ENCODE measurements around the gene ITGA1. TPM values are rescaled to one million over a fixed set of nuclear protein-coding genes. Genes with fewer than 3 reads are reported as not detected.

The ITGA1 gene
- total RNA-seq, 6 experiments from 2014 or later = 46.9 to 101 (median 83.9) TPM

DNA sequence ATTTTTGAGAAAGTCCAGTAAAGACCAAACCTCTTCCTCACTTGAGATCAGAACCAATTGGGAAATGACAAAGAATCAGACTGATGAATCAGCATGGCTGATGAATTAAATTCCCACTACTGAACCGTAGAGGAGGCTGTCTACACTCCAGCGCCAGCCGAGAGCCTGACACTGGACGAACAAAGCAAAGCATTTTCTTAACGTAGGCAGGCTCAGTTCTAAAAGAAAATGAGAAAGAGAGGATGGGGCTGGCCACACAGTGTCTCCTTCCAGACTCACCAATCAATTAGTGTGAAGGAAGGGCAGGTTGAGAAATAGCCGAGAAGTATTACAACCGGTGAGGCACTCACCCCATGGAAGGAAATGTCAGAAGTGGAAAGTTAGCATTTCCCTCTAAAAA lies 49.4 kb downstream of the ITGA1 start:
- Mint-ChIP-seq H3K36me3 (ENCODE audit: low read depth) (peaks cover 17% of the 10 kb centered on the region), H3K9me3 (no peaks in the 10 kb centered on the region), H3K4me1 (ENCODE audit: low read depth) (peaks cover 76% of the 10 kb centered on the region), H3K27me3 (ENCODE audit: insufficient read depth) (no peaks in the 10 kb centered on the region), H3K27ac (peak overlapping the region; percentile 84), H3K4me3 (peak overlapping the region; percentile 71)
- TF ChIP-seq, protein P1, sequence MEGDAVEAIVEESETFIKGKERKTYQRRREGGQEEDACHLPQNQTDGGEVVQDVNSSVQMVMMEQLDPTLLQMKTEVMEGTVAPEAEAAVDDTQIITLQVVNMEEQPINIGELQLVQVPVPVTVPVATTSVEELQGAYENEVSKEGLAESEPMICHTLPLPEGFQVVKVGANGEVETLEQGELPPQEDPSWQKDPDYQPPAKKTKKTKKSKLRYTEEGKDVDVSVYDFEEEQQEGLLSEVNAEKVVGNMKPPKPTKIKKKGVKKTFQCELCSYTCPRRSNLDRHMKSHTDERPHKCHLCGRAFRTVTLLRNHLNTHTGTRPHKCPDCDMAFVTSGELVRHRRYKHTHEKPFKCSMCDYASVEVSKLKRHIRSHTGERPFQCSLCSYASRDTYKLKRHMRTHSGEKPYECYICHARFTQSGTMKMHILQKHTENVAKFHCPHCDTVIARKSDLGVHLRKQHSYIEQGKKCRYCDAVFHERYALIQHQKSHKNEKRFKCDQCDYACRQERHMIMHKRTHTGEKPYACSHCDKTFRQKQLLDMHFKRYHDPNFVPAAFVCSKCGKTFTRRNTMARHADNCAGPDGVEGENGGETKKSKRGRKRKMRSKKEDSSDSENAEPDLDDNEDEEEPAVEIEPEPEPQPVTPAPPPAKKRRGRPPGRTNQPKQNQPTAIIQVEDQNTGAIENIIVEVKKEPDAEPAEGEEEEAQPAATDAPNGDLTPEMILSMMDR (IDR thresholded peaks at IDR 0.05) = 0 out of 2 replicates have a peak, but pooled peaks have one; percentile 16
- no peak for DNase-seq

DNA sequence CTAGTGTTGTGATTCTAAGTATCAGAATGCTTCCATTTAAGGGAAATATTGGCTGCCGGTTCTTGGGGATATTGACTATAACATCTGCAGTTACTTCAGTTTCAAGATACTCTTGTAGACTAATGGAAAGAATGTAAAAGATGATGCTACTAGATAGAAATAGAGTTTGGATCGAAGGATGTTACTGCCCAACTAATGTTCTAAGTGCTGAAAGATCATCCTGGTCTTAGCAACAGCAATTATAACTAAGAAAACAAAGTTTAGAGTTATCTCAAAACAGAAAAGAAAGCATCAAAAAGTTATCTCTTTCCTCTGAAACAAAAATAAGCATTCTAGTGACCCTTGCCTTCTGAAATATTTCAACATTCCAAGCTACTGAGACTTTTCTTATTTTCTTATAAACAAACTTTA lies 49.9 kb downstream of the ITGA1 start:
- H3K27me3 Mint-ChIP-seq (ENCODE audit: insufficient read depth) = no peaks in the 10 kb centered on the region
- TF ChIP-seq, protein P1 (IDR thresholded peaks at IDR 0.05) = no peak
- peak overlapping the region; percentile 84 for H3K27ac Mint-ChIP-seq
- DNase-seq = peak; percentile 36
- peaks cover 75% of the 10 kb centered on the region for H3K4me1 Mint-ChIP-seq (ENCODE audit: low read depth)
- no peaks in the 10 kb centered on the region for H3K9me3 Mint-ChIP-seq
- H3K36me3 Mint-ChIP-seq (ENCODE audit: low read depth) = peaks cover 12% of the 10 kb centered on the region
- peak overlapping the region; percentile 71 for H3K4me3 Mint-ChIP-seq

DNA sequence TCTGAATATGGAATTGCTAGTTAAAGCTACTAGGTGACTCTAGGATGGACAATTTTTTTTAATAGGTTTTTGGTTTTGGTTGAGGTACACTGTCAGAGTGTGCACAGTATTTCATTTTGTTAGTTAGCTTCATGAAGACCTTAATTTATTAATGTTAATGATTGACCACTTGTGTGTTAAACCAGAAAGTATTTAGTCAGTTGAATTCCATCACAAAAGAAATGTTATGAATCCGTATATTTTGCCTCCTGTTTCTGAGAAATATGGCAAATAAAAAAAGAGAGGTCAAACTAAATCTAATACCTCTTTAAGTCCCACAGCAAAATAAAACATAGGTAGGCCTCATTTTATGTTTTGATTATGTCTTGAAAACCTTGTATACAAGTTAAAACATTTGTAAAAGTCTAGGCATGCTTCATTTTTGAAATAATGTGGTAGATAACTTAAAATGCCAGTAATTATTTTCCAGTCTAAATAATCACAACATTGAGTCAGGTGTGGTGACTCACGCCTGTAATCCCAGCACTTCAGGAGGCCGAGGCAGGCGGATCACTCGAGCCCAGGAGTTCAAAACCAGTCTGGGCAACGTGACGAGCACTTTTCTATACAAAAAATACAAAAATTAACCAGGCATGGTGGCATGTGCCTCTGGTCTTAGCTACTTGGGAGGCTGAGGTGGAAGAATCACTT lies 50.8 kb downstream of the ITGA1 start:
- H3K27ac Mint-ChIP-seq = peak overlapping the region; percentile 84
- H3K27me3 Mint-ChIP-seq (ENCODE audit: insufficient read depth) = no peaks in the 10 kb centered on the region
- peak; percentile 10 for DNase-seq
- H3K4me3 Mint-ChIP-seq = peak overlapping the region; percentile 71
- no peaks in the 10 kb centered on the region for H3K9me3 Mint-ChIP-seq
- TF ChIP-seq, protein P1 (IDR thresholded peaks at IDR 0.05) = no peak
- H3K4me1 Mint-ChIP-seq (ENCODE audit: low read depth) = peaks cover 78% of the 10 kb centered on the region
- H3K36me3 Mint-ChIP-seq (ENCODE audit: low read depth) = peaks cover 12% of the 10 kb centered on the region

DNA sequence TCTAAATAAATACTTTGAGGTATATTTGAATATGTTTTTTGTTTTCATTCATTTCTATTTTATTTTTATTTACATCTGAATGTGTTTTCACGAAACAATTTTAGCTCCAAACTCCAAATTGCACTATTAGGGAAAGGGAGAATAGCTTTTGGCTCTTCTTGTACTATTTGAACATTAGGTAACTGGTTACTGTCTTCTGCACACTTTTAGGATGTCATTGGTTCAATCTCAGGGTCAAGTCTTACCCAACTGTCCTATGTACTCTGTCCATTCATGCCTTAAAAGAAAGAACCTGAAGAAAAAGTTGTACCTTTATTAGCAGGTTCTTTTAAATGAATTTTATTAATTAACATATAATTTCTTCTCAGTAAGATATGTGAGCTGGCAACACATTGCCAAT lies 51.6 kb downstream of the ITGA1 start:
- Mint-ChIP-seq H3K27ac (0 out of 2 replicates have a peak overlapping the region, but pooled peaks have one; percentile 25), H3K4me1 (ENCODE audit: low read depth) (peaks cover 82% of the 10 kb centered on the region), H3K36me3 (ENCODE audit: low read depth) (peaks cover 12% of the 10 kb centered on the region), H3K27me3 (ENCODE audit: insufficient read depth) (no peaks in the 10 kb centered on the region), H3K4me3 (no peak overlapping the region; the same call in 1 of the 2 replicates), H3K9me3 (no peaks in the 10 kb centered on the region)
- TF ChIP-seq, protein P1 (IDR thresholded peaks at IDR 0.05) = no peak
- DNase-seq = no peak

DNA sequence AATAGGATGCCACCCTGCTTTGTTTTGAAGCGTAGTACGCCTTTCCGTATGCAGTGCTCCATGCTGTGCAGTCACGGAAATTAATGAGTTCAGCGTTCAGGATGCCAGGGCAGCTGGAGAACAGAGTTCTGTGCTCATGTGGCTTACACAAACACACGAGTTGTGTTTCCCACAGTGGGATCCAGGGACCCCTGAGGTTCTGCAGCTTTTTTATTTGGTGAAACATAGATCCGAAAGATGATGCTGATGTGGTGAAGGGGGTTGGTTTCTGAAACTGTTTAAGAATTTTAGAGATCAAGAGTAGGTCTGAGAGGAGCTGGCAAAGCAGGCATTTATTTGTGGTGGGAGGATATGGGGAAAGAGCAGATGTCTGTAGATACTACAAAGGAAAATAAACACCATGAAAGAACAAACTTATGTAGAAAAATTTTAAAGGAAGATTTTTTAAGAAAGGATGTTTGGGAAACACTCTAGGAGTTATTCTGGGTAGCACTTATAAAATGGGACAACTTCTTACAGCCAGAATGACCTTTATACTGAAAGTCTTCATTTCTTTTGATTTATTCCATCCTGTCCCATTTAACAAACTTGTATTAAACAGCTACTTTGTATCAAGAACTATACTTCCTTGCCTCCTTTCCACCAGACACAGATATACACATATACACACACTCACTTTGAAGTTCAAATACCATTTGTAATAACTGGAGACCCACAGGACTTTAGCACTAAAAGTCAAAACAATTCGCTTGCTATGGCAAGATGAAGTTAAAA lies 52.7 kb downstream of the ITGA1 start:
- H3K27ac Mint-ChIP-seq = peak overlapping the region; percentile 92
- H3K4me3 Mint-ChIP-seq = peak overlapping the region; percentile 85
- TF ChIP-seq, protein P1 (IDR thresholded peaks at IDR 0.05) = no peak
- H3K27me3 Mint-ChIP-seq (ENCODE audit: insufficient read depth) = no peaks in the 10 kb centered on the region
- H3K4me1 Mint-ChIP-seq (ENCODE audit: low read depth) = peaks cover 91% of the 10 kb centered on the region
- DNase-seq = no peak
- H3K9me3 Mint-ChIP-seq = no peaks in the 10 kb centered on the region
- peaks cover 12% of the 10 kb centered on the region for H3K36me3 Mint-ChIP-seq (ENCODE audit: low read depth)

All from HFFc6 (cell line).